B cell (primary cell): Measurements from ENCODE around the gene ST6GALNAC2.

Source experiments
- EZH2 ChIP-seq: IDR thresholded peaks from 2 replicates; pipeline ENCODE4 v1.6.1; 2012; ENCODE audit warnings: borderline replicate concordance, low read depth, mild to moderate bottlenecking, moderate library complexity, low read length; ENCODE audit not compliant: insufficient read depth, poor library complexity, severe bottlenecking
- TF ChIP-seq, protein P1 (sequence below): fragments of 200-600 bp; IDR thresholded peaks from one replicate; pipeline ENCODE4 v1.8.0; 2022; ENCODE audit warnings: antibody characterized with exemption, mild to moderate bottlenecking

DNA sequence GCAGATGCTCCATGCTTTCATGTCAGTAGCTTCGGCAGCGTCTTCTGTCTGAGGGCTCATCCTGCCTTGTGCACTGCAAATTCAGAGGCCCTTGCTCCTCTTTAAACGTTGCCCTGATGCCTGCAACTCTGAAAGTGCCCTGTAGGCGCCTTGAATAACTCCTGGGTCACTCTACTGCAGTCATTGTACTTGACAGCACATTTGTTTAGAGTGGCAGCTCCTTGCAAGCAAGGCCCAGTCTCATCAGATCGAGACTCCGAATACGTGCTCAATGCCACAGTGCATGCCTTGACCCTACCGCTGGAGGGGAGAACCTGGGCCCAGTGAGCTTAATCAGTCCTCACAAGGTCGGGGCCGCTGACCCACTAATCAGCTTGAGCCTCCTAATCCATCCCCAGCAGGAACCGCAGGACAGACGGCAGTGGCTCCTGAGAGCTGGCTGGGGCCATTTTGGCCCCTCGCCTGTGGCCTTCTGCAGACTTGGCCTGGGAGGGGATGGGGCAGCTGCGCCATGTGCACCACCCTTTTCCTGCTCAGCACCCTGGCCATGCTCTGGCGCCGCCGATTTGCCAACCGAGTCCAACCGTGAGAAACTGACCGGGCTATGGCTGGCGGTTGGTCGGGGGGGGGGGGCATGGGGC lies 45.9 kb downstream of the ST6GALNAC2 start, which contains the start of gene PRCD:
- no peak for TF ChIP-seq EZH2
- TF ChIP-seq, protein P1, sequence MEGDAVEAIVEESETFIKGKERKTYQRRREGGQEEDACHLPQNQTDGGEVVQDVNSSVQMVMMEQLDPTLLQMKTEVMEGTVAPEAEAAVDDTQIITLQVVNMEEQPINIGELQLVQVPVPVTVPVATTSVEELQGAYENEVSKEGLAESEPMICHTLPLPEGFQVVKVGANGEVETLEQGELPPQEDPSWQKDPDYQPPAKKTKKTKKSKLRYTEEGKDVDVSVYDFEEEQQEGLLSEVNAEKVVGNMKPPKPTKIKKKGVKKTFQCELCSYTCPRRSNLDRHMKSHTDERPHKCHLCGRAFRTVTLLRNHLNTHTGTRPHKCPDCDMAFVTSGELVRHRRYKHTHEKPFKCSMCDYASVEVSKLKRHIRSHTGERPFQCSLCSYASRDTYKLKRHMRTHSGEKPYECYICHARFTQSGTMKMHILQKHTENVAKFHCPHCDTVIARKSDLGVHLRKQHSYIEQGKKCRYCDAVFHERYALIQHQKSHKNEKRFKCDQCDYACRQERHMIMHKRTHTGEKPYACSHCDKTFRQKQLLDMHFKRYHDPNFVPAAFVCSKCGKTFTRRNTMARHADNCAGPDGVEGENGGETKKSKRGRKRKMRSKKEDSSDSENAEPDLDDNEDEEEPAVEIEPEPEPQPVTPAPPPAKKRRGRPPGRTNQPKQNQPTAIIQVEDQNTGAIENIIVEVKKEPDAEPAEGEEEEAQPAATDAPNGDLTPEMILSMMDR, result no peak
